ENCODE data around the gene SYDE1. TPM values are rescaled to one million over a fixed set of nuclear protein-coding genes. Genes with fewer than 3 reads are reported as not detected.

The SYDE1 gene
- 11.7 and 13.4 TPM in 2 replicates for total RNA-seq

GRCh38 chr19:15107061-15108010 is at the start of gene SYDE1:
Gene SYDE1 (plus strand): TSS chr19:15107401. CDS start chr19:15107434, 33 bp downstream.

GRCh38 chr19:15081911-15082310 is 25.3 kb upstream of the SYDE1 start, which contains the start of gene OR1I1:
Gene OR1I1 (plus strand): TSS chr19:15082211. CDS start chr19:15087066, 4,855 bp downstream.

Other genes starting within 250 kb of the SYDE1 start
- gene OR7A17, start 221.3 kb upstream of the SYDE1 start, total RNA-seq = not detected in 2 replicates
- not detected in 2 replicates for gene OR7C2, start 165.9 kb upstream of the SYDE1 start, total RNA-seq
- gene SLC1A6, start 127.5 kb upstream of the SYDE1 start, total RNA-seq = not detected in 2 replicates
- not detected in 2 replicates for gene CASP14, start 57.9 kb upstream of the SYDE1 start, total RNA-seq
- gene OR1I1, start 25.2 kb upstream of the SYDE1 start, total RNA-seq = not detected in 2 replicates
- gene NOTCH3, start 93.6 kb downstream of the SYDE1 start, total RNA-seq = 0.61 and 2.9 TPM in 2 replicates
- 0.15 TPM in 1 of 2 replicates, not detected in the other for gene EPHX3, start 125.0 kb downstream of the SYDE1 start, total RNA-seq
- 7.4 and 10.1 TPM in 2 replicates for gene BRD4, start 225.1 kb downstream of the SYDE1 start, total RNA-seq